ENCODE data around the gene POLG2. TPM values are rescaled to one million over a fixed set of nuclear protein-coding genes. Genes with fewer than 3 reads are reported as not detected.

The POLG2 gene
- total RNA-seq, 4 donors from 2014 or later: 10.6 to 15.0 (median 13.1) TPM

DNA sequence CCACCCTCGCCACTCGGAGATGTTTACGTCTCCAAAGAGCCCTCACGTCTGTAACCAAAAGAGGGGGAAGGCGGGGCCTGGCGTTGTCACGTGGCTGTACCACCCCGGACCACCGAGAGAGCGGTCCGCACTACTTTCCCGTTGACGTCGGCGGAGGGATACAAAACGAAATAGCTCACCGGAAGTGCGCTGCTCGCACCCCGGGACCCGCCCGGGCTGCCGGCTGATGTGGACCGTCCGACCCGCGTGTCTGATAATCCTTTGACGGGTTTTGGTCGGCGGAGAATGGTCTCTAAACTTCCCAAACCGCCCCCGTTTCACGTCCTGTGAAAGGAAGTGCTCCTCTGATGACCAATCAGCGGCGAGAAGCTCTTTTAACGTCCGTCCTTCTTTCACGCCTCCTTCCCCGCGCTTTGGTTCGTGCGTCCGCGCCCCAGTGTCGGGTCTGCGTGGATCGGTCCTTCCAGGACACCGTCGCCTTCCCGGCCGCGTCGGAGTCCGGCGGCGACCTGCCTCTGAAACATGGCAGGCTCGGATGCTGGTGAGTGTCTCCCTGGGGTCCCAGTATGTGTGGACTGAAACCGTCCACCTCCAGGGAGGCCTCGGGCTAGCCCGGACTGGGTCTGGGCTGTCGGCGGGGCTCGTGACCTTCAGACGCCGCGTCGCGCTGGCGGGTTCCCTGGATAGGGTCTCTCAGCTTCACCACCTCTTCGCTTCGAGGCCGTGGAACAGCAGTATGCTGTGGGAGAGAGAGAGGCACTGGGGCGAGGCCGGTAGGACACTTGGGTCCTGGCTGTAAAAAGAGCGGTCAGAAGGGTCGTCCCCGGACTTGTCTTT lies 9.9 kb upstream of the POLG2 start, which contains the start of gene CEP95:
Gene CEP95, plus strand, starts transcription at position 402 of the 837 bp plus-strand sequence. Its CDS starts 121 bp downstream, at position 523.
- peak; percentile 94 to 96 for DNase-seq
- Histone ChIP-seq H3K36me3 (peaks cover 50 to 51% of the 10 kb centered on the region in 2 donors), H3K27me3 (no peaks in the 10 kb centered on the region), H3K4me3 (replicated peaks in 1 of 3) (peak within 1 kb of the TSS; percentile 94 to 99 (median 97)), H3K27ac (peak within 1 kb of the TSS; percentile 99 to 100 (median 100)), H3K9me3 (no peaks in the 10 kb centered on the region), H3K4me1 (peaks cover 17 to 44% of the 10 kb centered on the region in 2 donors)
- TF ChIP-seq, protein P1, sequence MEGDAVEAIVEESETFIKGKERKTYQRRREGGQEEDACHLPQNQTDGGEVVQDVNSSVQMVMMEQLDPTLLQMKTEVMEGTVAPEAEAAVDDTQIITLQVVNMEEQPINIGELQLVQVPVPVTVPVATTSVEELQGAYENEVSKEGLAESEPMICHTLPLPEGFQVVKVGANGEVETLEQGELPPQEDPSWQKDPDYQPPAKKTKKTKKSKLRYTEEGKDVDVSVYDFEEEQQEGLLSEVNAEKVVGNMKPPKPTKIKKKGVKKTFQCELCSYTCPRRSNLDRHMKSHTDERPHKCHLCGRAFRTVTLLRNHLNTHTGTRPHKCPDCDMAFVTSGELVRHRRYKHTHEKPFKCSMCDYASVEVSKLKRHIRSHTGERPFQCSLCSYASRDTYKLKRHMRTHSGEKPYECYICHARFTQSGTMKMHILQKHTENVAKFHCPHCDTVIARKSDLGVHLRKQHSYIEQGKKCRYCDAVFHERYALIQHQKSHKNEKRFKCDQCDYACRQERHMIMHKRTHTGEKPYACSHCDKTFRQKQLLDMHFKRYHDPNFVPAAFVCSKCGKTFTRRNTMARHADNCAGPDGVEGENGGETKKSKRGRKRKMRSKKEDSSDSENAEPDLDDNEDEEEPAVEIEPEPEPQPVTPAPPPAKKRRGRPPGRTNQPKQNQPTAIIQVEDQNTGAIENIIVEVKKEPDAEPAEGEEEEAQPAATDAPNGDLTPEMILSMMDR (IDR thresholded peaks at IDR 0.05): no peak
- TF ChIP-seq POLR2A (IDR thresholded peaks at IDR 0.05): peak in 1 of 2 donors; percentile 84
- WGBS, 2 donors: 0 to 1% methylated on average over 44 to 50 of the region's 77 CpGs
- intact Hi-C loops (cut with DNase I): no loop called here

DNA sequence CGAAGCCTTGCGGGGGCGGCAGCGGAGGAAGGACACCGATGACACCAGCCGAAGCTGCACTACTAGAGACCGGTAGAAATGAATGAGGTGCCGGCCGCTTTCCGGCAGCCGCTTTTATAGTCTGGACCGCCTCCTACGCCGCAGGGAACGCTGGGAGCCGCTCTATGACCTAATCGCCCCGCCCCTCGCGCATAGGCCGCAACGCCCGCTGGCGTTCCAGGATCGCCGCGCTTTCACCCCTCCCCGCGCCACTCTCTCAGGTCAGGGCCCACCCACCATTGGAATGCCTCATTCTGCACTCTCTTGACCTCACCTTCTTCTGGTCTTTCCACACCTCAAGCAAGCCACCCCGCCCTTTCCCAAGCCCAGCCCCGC lies 9.3 kb upstream of the POLG2 start, which contains the start of gene DDX5:
Gene DDX5, minus strand, starts transcription at position 89 of the 375 bp plus-strand sequence. CDS start 170 bp downstream, outside the sequence.
- H3K4me1 ChIP-seq: peaks cover 17 to 49% of the 10 kb centered on the region in 2 donors
- no peaks in the 10 kb centered on the region for H3K27me3 ChIP-seq
- H3K9me3 ChIP-seq: no peaks in the 10 kb centered on the region
- WGBS, 2 donors: 1 to 2% methylated on average over 29 to 31 of the region's 31 CpGs
- H3K27ac ChIP-seq: peak within 1 kb of the TSS; percentile 99 to 100 (median 100)
- DNase-seq: peak; percentile 99
- H3K36me3 ChIP-seq: peaks cover 50 to 51% of the 10 kb centered on the region in 2 donors
- TF ChIP-seq, protein P1 (IDR thresholded peaks at IDR 0.05): no peak
- peak; percentile 95 to 96 for TF ChIP-seq POLR2A (IDR thresholded peaks at IDR 0.05)
- intact Hi-C loops (cut with DNase I): no loop called here
- H3K4me3 ChIP-seq (replicated peaks in 1 of 3): peak within 1 kb of the TSS; percentile 94 to 99 (median 97)

DNA sequence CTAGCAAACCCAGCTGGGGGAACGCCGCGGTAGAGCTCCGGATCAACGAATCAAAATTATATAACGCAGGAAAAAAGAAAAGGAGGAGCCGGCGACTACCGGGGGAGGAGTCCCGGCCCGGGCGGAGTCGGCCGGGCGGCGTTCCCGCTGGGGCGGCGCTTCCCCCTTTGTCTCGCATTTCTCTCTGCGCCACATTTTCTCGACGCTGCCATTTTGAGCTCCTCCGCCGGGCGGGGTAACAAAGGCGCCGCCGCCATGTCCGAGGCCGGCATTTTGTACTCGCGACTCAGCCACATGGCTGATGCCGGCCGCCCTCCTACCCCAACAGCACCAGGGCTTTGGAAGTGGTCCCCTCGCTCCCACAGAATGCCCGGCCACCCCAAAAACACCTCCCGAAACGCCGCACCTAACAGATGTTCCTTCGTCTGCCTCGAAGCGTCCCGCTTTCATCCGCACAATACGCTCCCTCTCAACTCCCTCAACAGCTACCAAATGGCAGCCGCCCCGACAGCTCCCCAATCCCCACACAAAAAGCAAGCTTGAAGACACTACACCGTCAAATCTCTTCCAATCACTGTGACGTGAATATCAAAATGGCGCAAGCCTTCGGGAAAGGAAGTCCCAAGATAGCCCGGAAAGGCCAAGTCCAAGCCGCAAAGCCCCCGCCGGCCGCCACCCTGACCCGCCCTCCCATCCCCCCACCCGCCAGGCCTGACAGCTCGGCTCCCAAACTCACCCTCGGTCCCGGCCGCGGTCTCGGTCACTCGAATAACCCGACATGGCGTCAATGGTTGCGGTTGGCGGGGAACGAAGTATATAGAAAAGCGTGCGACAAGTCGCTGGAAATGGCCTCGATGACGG lies 8.7 kb upstream of the POLG2 start:
- H3K4me1 ChIP-seq: peaks cover 17 to 55% of the 10 kb centered on the region in 2 donors

GRCh38 chr17:64504769-64505339 lies 8.0 kb upstream of the POLG2 start:
- no peak for DNase-seq

More for the DNA sequence above, 8.7 kb upstream of the POLG2 start:
- no peaks in the 10 kb centered on the region for H3K9me3 ChIP-seq
- peaks cover 50 to 51% of the 10 kb centered on the region in 2 donors for H3K36me3 ChIP-seq
- H3K27me3 ChIP-seq: no peaks in the 10 kb centered on the region
- TF ChIP-seq POLR2A (IDR thresholded peaks at IDR 0.05): peak in 1 of 2 donors; percentile 81
- TF ChIP-seq, protein P1 (IDR thresholded peaks at IDR 0.05): no peak
- intact Hi-C loops (cut with DNase I): no loop called here
- DNase-seq: peak; percentile 89 to 93
- H3K4me3 ChIP-seq (replicated peaks in 1 of 3): peak overlapping the region; percentile 94 to 99 (median 97)
- WGBS, 2 donors: 0 to 1% methylated on average over 41 to 68 of the region's 76 CpGs
- peak overlapping the region; percentile 99 to 100 (median 100) for H3K27ac ChIP-seq

More at GRCh38 chr17:64504769-64505339, 8.0 kb upstream of the POLG2 start:
- Histone ChIP-seq H3K27me3 (no peaks in the 10 kb centered on the region), H3K4me1 (peaks cover 17 to 56% of the 10 kb centered on the region in 2 donors), H3K36me3 (peaks cover 50 to 52% of the 10 kb centered on the region in 2 donors), H3K9me3 (no peaks in the 10 kb centered on the region), H3K27ac (peak overlapping the region; percentile 99 to 100 (median 100)), H3K4me3 (replicated peaks in 1 of 3) (peak overlapping the region; percentile 94 to 99 (median 97))
- intact Hi-C loops (cut with DNase I): loop anchor here (5.0 kb wide), 1 partner anchor 142 kb away; no protein-coding TSS in a partner anchor
- TF ChIP-seq, protein P1 (IDR thresholded peaks at IDR 0.05): no peak
- TF ChIP-seq POLR2A (IDR thresholded peaks at IDR 0.05): no peak
- 0 to 1% methylated on average over 13 of the region's 13 CpGs for WGBS, 2 donors

Data from thyroid gland (tissue), 4 donors.